HG03575 (cell line): ENCODE results near the gene HEXIM1.
A peak's percentile ranks its signal among the peaks of the same experiment; 100 is the strongest.

Experiments
- ATAC-seq: cut with Tn5 transposase; IDR thresholded peaks from one replicate; pipeline ENCODE4 v1.9.1; 2021; ENCODE audit not compliant: unreplicated experiment, insufficient number of reproducible peaks, low FRiP score; ENCODE audit errors: extremely low read depth

Gene HEXIM1

GRCh38 chr17:45148183-45149036 lies at the start of gene HEXIM1:
HEXIM1 (plus strand) TSS chr17:45148475; CDS start chr17:45149191, 716 bp downstream.
- ATAC-seq, result peak; percentile 22

GRCh38 chr17:45098869-45099616 lies 49.2 kb upstream of the HEXIM1 start:
- no peak for ATAC-seq

- no peak for ATAC-seq
Measured at GRCh38 chr17:45101546-45101882, 46.8 kb upstream of the HEXIM1 start.

GRCh38 chr17:45101883-45102811 lies 46.1 kb upstream of the HEXIM1 start:
- ATAC-seq, result no peak

GRCh38 chr17:45102856-45103255 lies 45.4 kb upstream of the HEXIM1 start:
- ATAC-seq, result no peak

- no peak for ATAC-seq
Measured at GRCh38 chr17:45103269-45103795, 44.9 kb upstream of the HEXIM1 start.

- ATAC-seq, result no peak
Measured at GRCh38 chr17:45104029-45104428, 44.2 kb upstream of the HEXIM1 start.

GRCh38 chr17:45104497-45104896 lies 43.8 kb upstream of the HEXIM1 start:
- no peak for ATAC-seq

- no peak for ATAC-seq
Measured at GRCh38 chr17:45104907-45105624, 43.2 kb upstream of the HEXIM1 start.

DNA sequence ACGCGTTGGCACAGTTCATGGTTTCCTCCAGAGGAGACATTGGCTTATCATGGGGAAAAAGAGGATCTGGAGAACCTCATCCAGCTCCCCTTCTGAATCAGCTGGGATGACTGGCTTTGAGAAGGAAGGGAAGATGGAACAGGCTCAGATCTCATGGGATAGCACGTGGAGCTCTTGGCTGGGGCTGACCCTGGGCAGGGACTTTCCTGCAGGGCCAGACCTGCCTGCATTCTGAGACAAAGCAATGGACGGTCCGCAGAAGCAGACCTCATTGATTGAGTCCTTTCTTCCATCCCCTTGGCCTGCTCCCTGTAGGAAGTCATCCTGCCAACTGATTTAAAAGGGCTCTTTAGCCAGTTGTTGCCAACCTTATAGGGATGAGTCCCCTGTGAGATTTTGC lies 42.2 kb upstream of the HEXIM1 start:
- no peak for ATAC-seq

DNA sequence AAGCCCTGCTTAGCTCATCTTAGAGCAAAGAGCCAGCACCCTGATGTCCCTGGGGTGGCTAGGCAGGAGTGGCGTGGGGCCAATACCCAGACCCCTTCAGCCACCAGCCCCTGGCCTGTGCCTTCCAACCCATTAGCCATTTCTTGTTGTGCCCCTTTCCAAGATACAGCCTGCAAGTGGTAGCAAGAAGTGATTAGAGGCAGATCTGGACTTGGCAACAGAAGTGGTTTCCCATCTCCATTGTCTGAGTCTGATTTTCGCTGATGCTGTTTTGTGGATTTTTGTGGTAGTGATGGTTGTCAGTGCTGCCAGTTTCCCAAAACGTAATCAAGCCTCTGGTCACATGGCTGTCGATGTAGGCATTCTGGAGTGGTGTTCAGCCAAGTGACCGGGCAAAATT lies 41.7 kb upstream of the HEXIM1 start:
- no peak for ATAC-seq

- ATAC-seq, result no peak
Measured at GRCh38 chr17:45107293-45108010, 40.8 kb upstream of the HEXIM1 start.

- ATAC-seq, result no peak
Measured at GRCh38 chr17:45108051-45108450, 40.2 kb upstream of the HEXIM1 start.

DNA sequence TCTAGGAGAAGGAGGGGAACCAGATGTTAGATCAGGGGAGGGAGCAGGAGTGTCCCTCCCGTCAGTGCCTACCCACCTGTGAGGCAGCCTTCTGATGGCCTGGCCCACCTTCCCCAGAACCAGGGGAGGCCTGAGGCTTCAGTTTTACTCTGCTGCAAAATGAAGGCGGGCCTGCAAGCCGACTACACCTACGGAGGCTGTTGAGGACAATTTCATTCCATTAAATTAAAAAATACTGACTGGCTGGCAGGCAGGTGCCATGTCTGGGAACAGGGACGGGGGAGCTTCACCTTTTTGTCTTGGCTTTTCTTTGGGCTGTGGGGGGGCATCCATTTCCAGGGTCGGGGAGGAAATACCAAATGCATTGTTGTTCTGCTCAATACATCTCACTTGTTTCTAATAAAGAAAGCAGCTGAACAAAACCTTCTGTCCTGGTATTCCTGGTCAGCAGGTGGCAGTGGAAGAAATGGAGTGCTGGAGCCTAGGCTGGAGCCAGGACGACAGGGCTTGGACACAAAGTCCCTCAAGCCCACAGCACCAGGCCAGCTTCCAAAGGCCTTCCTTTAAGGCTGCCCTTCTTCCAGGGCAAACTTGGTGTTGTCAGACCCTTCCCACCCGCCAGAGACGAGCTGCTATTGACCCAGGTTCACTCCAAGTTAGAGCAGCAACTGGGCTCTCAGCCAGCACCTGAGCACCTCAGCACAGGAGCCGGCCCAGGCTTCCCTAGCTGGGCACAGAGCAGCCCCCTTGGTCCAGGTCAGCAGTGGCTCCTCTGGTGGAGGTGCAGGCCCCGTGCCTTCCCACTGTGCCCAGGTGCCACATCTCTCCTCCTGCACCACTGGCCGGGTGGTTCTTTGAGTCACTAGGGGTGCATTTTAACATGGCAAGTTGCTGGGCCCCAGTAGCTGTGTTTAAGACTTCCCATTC lies 39.4 kb upstream of the HEXIM1 start:
- no peak for ATAC-seq

DNA sequence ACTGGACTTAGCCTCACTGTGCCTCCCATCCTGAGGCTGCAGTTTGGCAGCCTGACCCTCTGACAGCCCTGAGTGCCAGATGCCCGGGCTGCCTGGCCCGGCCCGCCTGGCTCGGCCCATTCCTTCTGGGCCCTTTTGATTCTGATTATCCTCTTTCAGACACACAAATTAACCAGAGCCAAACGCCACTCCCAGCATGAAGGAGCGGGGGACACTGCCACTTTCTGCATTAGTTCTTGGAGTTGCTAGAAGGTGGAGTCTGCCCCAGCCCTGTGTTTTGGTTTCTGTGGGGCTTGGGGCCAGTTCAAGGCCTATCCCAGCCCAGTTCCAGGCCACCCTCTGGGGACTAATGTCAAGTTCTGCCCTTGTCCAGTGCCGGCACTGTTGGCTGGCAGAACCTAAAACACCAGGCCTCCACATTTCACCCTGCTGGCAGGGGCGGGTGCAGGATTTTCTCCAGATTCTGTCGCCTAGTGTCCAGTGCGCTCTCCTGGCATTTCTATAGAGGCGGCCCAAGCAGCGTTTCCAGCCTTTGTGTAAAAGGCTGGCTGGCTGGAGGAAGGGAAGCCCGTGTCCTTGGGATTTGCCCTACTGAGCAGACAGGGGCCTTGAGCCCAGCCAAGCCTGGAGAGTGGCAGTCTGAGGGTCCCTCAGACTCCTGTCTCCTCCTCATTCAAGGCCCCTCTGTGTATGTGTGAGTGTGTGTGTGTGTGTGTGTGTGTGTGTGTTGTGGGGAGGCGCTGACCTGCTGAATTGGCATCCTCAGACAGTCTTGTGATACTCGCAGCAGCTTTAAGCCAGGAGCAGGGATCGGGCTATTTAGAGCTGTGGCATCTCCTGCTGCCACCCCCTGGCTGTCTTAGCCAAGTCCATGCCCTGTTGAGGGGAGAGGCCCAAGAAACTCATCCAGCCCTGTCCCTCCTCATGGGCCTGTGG lies 37.3 kb upstream of the HEXIM1 start:
- ATAC-seq, result no peak

DNA sequence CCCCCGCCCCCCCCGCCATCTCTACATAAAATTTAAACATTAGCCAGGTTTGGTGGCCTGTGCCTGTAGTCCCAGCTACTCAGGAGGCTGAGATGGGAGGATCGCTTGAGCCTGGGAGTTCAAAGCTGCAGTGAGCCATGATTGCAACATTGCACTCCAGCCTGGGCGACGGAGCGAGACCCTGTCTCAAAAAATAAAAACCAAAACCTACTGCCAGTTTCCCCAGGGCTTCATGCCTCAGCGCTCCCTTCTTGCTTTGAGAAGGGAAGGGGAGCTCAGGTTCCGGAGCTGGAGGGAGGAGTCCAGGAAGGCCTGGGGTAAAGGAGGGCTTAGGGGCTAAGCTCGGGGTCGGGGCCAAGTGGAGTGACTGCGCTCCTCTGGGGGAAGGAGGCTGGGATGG lies 36.4 kb upstream of the HEXIM1 start:
- ATAC-seq, result no peak
